ENCODE measurements around the gene PNO1. TPM values are rescaled to one million over a fixed set of nuclear protein-coding genes. Genes with fewer than 3 reads are reported as not detected.

The PNO1 gene
- total and polyA plus RNA-seq, 2 donors (not counting 1 experiment from before 2014, with no cell fraction given): 12.9 to 13.4 TPM

DNA sequence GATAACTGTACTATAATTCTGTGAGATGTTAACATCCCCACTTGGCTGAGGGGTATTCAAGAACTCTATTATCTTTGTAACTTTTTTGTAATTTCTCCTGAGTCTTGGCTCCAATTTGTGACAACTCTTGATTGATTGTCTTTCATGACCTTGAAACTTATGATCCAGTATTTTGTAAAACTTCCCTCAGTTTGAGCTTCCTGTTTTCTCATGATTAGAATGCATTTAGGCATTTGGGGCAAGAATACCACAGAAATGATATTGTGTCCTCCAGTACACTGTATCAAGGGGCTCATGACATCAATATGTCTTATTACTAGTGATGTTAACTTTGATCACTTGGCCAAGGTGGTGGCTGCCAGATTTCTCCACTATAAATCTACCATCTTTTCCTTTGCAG, 37.4 kb downstream of the PNO1 start:
- Histone ChIP-seq H3K4me2 (ENCODE audit: extremely low read depth, insufficient read depth, low read length) (no peak overlapping the region), H3K4me3 (replicated peaks in 1 of 4; ENCODE audit: control extremely low read depth in 1 of 4, insufficient read depth in 1 of 4, low read depth in 3 of 4, low read length in 4 of 4) (no peak overlapping the region), H3K9me3 (ENCODE audit: control insufficient read depth, insufficient read depth, low read depth, low read length) (no peaks in the 10 kb centered on the region), H3K9ac (ENCODE audit: insufficient read depth, low read length) (no peak overlapping the region), H3K27me3 (ENCODE audit: control insufficient read depth, insufficient read depth, low read length) (no peaks in the 10 kb centered on the region), H3K4me1 (ENCODE audit: control insufficient read depth, extremely low read depth, insufficient read depth, low read length) (peaks cover 13% of the 10 kb centered on the region), H3K36me3 (ENCODE audit: control insufficient read depth, insufficient read depth, low read length) (no peaks in the 10 kb centered on the region), H3K79me2 (ENCODE audit: control insufficient read depth, insufficient read depth, low read length) (peaks cover 55% of the 10 kb centered on the region), H4K20me1 (ENCODE audit: control insufficient read depth, extremely low read depth, insufficient read depth, low read length) (no peaks in the 10 kb centered on the region), H2AFZ (ENCODE audit: low read length) (no peak overlapping the region), H3K27ac (ENCODE audit: insufficient read depth, low read length) (no peak overlapping the region)
- TF ChIP-seq EZH2 (IDR thresholded peaks at IDR 0.05; ENCODE audit: low read length, missing control alignments): no peak
- TF ChIP-seq, protein P1, sequence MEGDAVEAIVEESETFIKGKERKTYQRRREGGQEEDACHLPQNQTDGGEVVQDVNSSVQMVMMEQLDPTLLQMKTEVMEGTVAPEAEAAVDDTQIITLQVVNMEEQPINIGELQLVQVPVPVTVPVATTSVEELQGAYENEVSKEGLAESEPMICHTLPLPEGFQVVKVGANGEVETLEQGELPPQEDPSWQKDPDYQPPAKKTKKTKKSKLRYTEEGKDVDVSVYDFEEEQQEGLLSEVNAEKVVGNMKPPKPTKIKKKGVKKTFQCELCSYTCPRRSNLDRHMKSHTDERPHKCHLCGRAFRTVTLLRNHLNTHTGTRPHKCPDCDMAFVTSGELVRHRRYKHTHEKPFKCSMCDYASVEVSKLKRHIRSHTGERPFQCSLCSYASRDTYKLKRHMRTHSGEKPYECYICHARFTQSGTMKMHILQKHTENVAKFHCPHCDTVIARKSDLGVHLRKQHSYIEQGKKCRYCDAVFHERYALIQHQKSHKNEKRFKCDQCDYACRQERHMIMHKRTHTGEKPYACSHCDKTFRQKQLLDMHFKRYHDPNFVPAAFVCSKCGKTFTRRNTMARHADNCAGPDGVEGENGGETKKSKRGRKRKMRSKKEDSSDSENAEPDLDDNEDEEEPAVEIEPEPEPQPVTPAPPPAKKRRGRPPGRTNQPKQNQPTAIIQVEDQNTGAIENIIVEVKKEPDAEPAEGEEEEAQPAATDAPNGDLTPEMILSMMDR (conservative IDR thresholded peaks at IDR 0.05 in 1 of 2, IDR thresholded peaks at IDR 0.05 in 1 of 2; ENCODE audit: low read depth in 1 of 2, low read length in 2 of 2): no peak
- peak in 1 of 2 donors; percentile 25 for DNase-seq (ENCODE audit: low read depth in 2 of 2)

DNA sequence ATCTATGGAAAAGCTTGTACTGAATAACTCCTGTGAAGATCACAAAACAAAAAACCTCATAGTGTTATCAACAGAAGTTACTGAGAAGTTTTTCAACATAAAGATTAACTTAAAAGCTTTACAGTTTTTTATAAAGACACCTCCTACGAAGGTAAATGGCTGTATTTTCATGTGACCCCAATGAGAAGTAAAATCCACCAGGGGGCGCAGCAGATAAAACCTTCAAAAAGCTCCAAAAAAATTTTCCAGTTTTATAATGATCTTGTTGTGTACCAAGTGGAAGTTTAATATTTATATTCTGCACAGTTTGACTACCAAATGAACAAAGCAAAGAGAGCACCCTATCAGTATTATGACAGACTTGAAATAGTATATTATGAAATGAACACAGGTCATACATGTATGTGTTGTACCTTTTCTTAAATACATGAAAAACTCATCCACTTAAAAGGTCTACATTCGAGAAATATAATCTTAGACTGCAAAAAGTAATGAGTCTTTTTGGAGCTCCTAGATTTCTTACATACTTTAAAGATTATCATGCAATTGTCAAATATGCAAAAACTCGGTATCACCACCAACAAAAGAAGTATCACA, 38.5 kb downstream of the PNO1 start:
- Histone ChIP-seq H3K9me3 (ENCODE audit: control insufficient read depth, insufficient read depth, low read depth, low read length) (no peaks in the 10 kb centered on the region), H3K79me2 (ENCODE audit: control insufficient read depth, insufficient read depth, low read length) (peaks cover 61% of the 10 kb centered on the region), H3K4me1 (ENCODE audit: control insufficient read depth, extremely low read depth, insufficient read depth, low read length) (peaks cover 11% of the 10 kb centered on the region), H3K36me3 (ENCODE audit: control insufficient read depth, insufficient read depth, low read length) (no peaks in the 10 kb centered on the region), H3K9ac (ENCODE audit: insufficient read depth, low read length) (no peak overlapping the region), H3K4me3 (replicated peaks in 1 of 4; ENCODE audit: control extremely low read depth in 1 of 4, insufficient read depth in 1 of 4, low read depth in 3 of 4, low read length in 4 of 4) (no peak overlapping the region), H2AFZ (ENCODE audit: low read length) (no peak overlapping the region), H3K4me2 (ENCODE audit: extremely low read depth, insufficient read depth, low read length) (no peak overlapping the region), H3K27me3 (ENCODE audit: control insufficient read depth, insufficient read depth, low read length) (no peaks in the 10 kb centered on the region), H4K20me1 (ENCODE audit: control insufficient read depth, extremely low read depth, insufficient read depth, low read length) (no peaks in the 10 kb centered on the region), H3K27ac (ENCODE audit: insufficient read depth, low read length) (no peak overlapping the region)
- TF ChIP-seq, protein P1 (conservative IDR thresholded peaks at IDR 0.05 in 1 of 2, IDR thresholded peaks at IDR 0.05 in 1 of 2; ENCODE audit: low read depth in 1 of 2, low read length in 2 of 2): peak; percentile 35 to 62
- TF ChIP-seq EZH2 (IDR thresholded peaks at IDR 0.05; ENCODE audit: low read length, missing control alignments): no peak
- peak; percentile 39 to 76 for DNase-seq (ENCODE audit: low read depth in 2 of 2)

DNA sequence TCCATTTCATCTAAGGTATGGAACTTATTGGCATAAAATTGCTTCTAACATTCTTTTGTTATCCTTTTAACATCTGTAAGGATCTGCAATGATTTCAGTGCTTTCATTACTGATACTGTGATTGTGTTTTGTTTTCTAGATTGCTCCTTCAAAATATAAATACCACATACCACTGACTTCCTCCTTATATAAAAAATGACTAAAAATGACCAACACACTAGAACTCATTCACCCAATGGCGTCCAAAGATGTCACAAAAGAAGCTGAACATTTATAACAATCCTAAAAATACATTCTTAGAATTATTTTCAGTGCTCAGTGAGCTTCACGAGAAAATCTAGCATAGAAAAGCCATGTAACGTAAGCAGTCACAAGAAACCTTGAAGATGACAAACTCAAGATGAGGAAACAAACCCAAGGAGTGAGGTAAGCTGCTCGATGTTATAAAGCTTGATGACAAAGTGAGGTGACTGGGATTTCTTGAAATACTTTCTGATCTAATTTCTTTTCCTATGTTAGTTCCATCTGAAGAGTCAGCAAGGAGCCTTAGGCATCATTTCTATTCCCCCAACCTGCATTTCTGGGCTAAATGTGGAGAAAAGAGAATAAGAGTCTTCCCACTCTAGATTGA, 42.6 kb downstream of the PNO1 start:
- Histone ChIP-seq H3K27ac (ENCODE audit: insufficient read depth, low read length) (no peak overlapping the region), H4K20me1 (ENCODE audit: control insufficient read depth, extremely low read depth, insufficient read depth, low read length) (no peaks in the 10 kb centered on the region), H3K27me3 (ENCODE audit: control insufficient read depth, insufficient read depth, low read length) (no peaks in the 10 kb centered on the region), H3K4me2 (ENCODE audit: extremely low read depth, insufficient read depth, low read length) (no peak overlapping the region), H3K4me3 (replicated peaks in 1 of 4; ENCODE audit: control extremely low read depth in 1 of 4, insufficient read depth in 1 of 4, low read depth in 3 of 4, low read length in 4 of 4) (no peak overlapping the region), H3K9ac (ENCODE audit: insufficient read depth, low read length) (no peak overlapping the region), H3K79me2 (ENCODE audit: control insufficient read depth, insufficient read depth, low read length) (peaks cover 65% of the 10 kb centered on the region), H2AFZ (ENCODE audit: low read length) (no peak overlapping the region), H3K36me3 (ENCODE audit: control insufficient read depth, insufficient read depth, low read length) (no peaks in the 10 kb centered on the region), H3K4me1 (ENCODE audit: control insufficient read depth, extremely low read depth, insufficient read depth, low read length) (peaks cover under 1% of the 10 kb centered on the region), H3K9me3 (ENCODE audit: control insufficient read depth, insufficient read depth, low read depth, low read length) (no peaks in the 10 kb centered on the region)
- TF ChIP-seq, protein P1 (conservative IDR thresholded peaks at IDR 0.05 in 1 of 2, IDR thresholded peaks at IDR 0.05 in 1 of 2; ENCODE audit: low read depth in 1 of 2, low read length in 2 of 2): no peak
- TF ChIP-seq EZH2 (IDR thresholded peaks at IDR 0.05; ENCODE audit: low read length, missing control alignments): no peak
- DNase-seq (ENCODE audit: low read depth in 2 of 2): no peak

Data from fibroblast of lung (primary cell).